ENCODE measurements around the gene DUOX2.

The DUOX2 gene

GRCh38 chr15:45114076-45114750, at the start of gene DUOX2, which contains the start of gene DUOXA2:
Gene DUOX2, minus strand, starts transcription at chr15:45114172. Its CDS starts 761 bp downstream, at chr15:45113411.
Gene DUOXA2, plus strand, starts transcription at chr15:45114326. Its CDS starts 280 bp downstream, at chr15:45114606.
- DNase-seq (ENCODE audit: low spot score) = no peak

- no peak for DNase-seq (ENCODE audit: low spot score)
Measured at GRCh38 chr15:45163508-45163856, 49.5 kb upstream of the DUOX2 start.

GRCh38 chr15:45162771-45163507, 49.0 kb upstream of the DUOX2 start:
- DNase-seq (ENCODE audit: low spot score) = peak; percentile 85

- no peak for DNase-seq (ENCODE audit: low spot score)
Measured at GRCh38 chr15:45161666-45162065, 47.7 kb upstream of the DUOX2 start.

- peak; percentile 88 for DNase-seq (ENCODE audit: low spot score)
Measured at GRCh38 chr15:45157974-45158373, 44.0 kb upstream of the DUOX2 start.

- no peak for DNase-seq (ENCODE audit: low spot score)
Measured at GRCh38 chr15:45156744-45157455, 42.9 kb upstream of the DUOX2 start.

GRCh38 chr15:45155739-45156138, 41.8 kb upstream of the DUOX2 start:
- no peak for DNase-seq (ENCODE audit: low spot score)

- no peak for DNase-seq (ENCODE audit: low spot score)
Measured at GRCh38 chr15:45151998-45152828, 38.2 kb upstream of the DUOX2 start.

GRCh38 chr15:45150997-45151396, 37.0 kb upstream of the DUOX2 start:
- DNase-seq (ENCODE audit: low spot score) = no peak

- DNase-seq (ENCODE audit: low spot score) = no peak
Measured at GRCh38 chr15:45150481-45150880, 36.5 kb upstream of the DUOX2 start.

GRCh38 chr15:45149060-45149459, 35.1 kb upstream of the DUOX2 start:
- DNase-seq (ENCODE audit: low spot score) = no peak

- no peak for DNase-seq (ENCODE audit: low spot score)
Measured at GRCh38 chr15:45148076-45149059, 34.4 kb upstream of the DUOX2 start.

- DNase-seq (ENCODE audit: low spot score) = no peak
Measured at GRCh38 chr15:45147606-45148005, 33.6 kb upstream of the DUOX2 start.

GRCh38 chr15:45146405-45146804, 32.4 kb upstream of the DUOX2 start:
- DNase-seq (ENCODE audit: low spot score) = no peak

GRCh38 chr15:45144775-45145174, 30.8 kb upstream of the DUOX2 start:
- DNase-seq (ENCODE audit: low spot score) = no peak

- DNase-seq (ENCODE audit: low spot score) = no peak
Measured at GRCh38 chr15:45143946-45144345, 30.0 kb upstream of the DUOX2 start.

- DNase-seq (ENCODE audit: low spot score) = no peak
Measured at GRCh38 chr15:45143056-45143455, 29.1 kb upstream of the DUOX2 start.

GRCh38 chr15:45141386-45141785, 27.4 kb upstream of the DUOX2 start:
- DNase-seq (ENCODE audit: low spot score) = no peak

- DNase-seq (ENCODE audit: low spot score) = no peak
Measured at GRCh38 chr15:45140557-45141250, 26.7 kb upstream of the DUOX2 start.

GRCh38 chr15:45139770-45140169, 25.8 kb upstream of the DUOX2 start:
- DNase-seq (ENCODE audit: low spot score) = no peak

Measured in globus pallidus (tissue), 1 donor.